COLO668 (cell line): ENCODE data around the gene DHDDS.
"Not testable (repeated sequence)": the region's sequence is repeated elsewhere in the genome, so short reads cannot be mapped to it uniquely, and the experiment has no call there.

Experiments
- DNase-seq: peaks from one replicate; lab custom pipeline; 2025; ENCODE audit not compliant: unreplicated experiment; lab: John Stamatoyannopoulos, UW

The DHDDS gene

GRCh38 chr1:26474818-26475217 lies 42.7 kb downstream of the DHDDS start:
- no peak for DNase-seq

- no peak for DNase-seq
These were observed 43.9 kb downstream of the DHDDS start for GRCh38 chr1:26475989-26476388.

GRCh38 chr1:26476958-26477357 lies 44.8 kb downstream of the DHDDS start:
- DNase-seq = no peak

GRCh38 chr1:26477446-26478152 lies 45.5 kb downstream of the DHDDS start:
- no peak for DNase-seq

GRCh38 chr1:26478159-26478558 lies 46.0 kb downstream of the DHDDS start:
- no peak for DNase-seq

GRCh38 chr1:26478988-26479387 lies 46.9 kb downstream of the DHDDS start:
- no peak for DNase-seq

GRCh38 chr1:26482921-26483320 lies 50.8 kb downstream of the DHDDS start:
- DNase-seq = no peak

GRCh38 chr1:26483980-26484379 lies 51.9 kb downstream of the DHDDS start:
- DNase-seq = no peak

- no peak for DNase-seq
These were observed 58.0 kb downstream of the DHDDS start for GRCh38 chr1:26490155-26490554.

- DNase-seq = no peak
These were observed 61.1 kb downstream of the DHDDS start for GRCh38 chr1:26493267-26493666.

GRCh38 chr1:26493938-26494337 lies 61.8 kb downstream of the DHDDS start:
- no peak for DNase-seq

- no peak for DNase-seq
These were observed 64.7 kb downstream of the DHDDS start for GRCh38 chr1:26496861-26497260.

- DNase-seq = no peak
These were observed 66.8 kb downstream of the DHDDS start for GRCh38 chr1:26498894-26499293.

GRCh38 chr1:26500488-26501175 lies 68.5 kb downstream of the DHDDS start:
- DNase-seq = peak; percentile 98

- DNase-seq = not testable (repeated sequence)
These were observed 78.6 kb downstream of the DHDDS start for GRCh38 chr1:26510711-26511110.

GRCh38 chr1:26515836-26516235 lies 83.7 kb downstream of the DHDDS start:
- DNase-seq = not testable (repeated sequence)

- DNase-seq = no peak
These were observed 85.1 kb downstream of the DHDDS start for GRCh38 chr1:26516987-26517765.

- no peak for DNase-seq
These were observed 85.6 kb downstream of the DHDDS start for GRCh38 chr1:26517766-26518049.

- no peak for DNase-seq
These were observed 86.2 kb downstream of the DHDDS start for GRCh38 chr1:26518355-26518754.

GRCh38 chr1:26520339-26520738 lies 88.2 kb downstream of the DHDDS start:
- no peak for DNase-seq
